GM20431 (cell line): ENCODE measurements around the gene C1RL.

Source experiments
- in situ Hi-C: fragments of 300-500 bp; cut with MseI, MboI; formaldehyde crosslinking; loops from one replicate; pipeline ENCODE4 v1.15.0; 2020; ENCODE audit warnings: low sequenced_read_pairs; ENCODE audit not compliant: unreplicated experiment

Gene C1RL

DNA sequence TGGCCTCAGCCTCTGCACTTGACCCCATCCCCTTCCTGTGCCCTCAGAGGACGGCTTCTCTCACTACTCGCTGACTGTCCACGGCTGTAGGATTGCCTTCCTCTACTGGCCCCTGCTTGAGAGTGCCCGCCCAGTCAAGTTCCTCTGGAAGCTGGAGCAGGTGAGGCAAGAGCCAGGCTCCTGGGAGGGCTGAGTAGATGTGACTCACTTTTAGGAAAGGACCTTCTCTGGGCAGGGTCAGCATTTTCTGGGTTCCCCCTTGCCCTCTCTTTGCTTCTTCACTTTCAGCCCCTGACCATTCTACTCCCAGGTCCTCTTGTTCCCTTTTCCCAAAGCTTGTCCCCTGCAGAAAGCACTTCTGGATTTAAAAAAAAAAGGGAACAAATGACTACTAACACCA lies 28.9 kb upstream of the C1RL start:
- in situ Hi-C loops = no loop called here

DNA sequence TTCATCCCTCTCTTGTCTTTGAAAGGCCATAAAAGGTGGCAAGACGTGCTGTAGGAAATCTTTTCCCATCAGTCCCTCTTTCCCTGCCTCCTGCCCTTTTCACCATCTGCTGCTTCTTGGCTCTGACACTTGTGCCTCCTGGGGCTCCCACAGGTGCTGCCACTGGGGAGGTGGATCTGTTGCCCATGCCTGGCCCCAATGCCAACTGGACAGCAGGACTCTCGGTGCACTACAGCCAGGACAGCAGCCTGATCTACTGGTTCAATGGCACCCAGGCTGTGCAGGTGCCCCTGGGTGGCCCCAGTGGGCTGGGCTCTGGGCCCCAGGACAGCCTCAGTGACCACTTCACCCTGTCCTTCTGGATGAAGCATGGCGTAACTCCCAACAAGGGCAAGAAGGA lies 27.7 kb upstream of the C1RL start:
- in situ Hi-C loops = no loop called here

DNA sequence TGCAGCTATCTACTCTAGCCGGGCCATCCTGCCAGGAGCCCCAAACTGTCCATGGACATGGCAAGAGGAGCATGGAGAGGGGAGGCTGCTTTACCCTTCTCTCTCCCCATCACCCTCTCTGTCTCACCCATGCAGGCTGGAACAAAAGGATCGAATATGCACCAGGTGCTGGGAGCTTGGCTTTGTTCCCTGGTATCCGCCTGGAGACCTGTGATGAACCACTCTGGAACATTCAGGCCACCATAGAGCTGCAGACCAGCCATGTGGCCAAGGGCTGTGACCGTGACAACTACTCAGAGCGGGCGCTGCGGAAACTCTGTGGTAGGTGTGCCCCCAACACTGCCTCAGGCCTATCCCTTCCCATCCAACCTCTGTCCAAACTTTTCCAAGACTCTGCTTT lies 27.1 kb upstream of the C1RL start:
- in situ Hi-C loops = no loop called here

DNA sequence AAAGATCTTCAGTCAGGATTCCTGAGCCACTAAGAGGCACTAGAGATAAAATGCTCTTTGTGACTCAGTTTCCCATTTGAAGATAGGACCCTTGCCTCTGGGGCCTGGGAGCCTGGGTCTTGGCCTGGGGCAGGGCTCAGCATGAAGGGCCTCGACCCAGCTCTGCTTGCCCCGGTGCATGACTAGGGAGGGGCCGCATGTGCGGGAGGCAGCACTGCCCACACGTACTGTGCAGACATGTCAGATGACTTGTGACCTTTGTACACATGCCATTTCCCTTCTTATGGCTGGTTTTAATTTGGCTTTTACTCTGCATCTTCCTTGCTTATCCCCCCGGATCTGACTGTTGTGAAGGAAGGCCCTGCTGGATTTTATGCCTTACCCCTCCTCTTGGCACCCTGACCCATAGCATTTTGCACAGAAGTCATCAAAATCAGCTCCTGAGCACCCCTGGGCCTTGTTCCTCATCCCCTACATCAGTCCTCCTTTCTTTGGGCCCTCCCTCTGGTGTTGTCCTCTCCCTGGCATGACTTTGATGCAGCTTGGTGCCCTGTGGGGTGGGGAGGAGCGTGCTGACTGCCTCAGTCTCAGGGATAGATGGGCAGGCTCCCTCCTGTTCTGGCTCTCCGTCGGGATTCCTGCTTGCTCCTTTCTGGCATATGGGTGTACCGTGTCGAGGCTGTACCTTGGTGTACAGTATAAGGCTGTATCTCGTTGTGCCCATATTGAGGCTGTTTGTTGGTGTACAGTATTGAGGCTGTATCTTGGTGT lies 25.6 kb upstream of the C1RL start:
- in situ Hi-C loops = no loop called here

DNA sequence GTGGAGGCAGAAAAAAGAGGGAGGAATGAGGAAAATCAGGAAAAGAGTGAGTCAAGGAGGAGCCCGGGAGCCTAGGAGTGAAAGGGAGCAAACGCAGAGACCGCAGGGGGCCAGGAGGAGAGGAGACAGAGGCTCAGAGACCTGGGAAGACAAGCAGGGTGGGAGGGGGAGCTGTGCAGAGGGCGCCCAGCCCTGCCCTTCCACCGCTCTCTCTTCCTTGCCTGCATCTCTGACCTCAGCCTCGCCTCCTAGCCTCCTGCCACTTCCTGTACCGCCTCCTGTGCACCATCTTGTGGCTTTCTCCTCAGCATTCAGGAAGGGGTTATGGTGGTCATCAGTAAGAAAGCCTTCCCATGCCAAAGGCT lies 22.5 kb upstream of the C1RL start:
- in situ Hi-C loops = no loop called here

DNA sequence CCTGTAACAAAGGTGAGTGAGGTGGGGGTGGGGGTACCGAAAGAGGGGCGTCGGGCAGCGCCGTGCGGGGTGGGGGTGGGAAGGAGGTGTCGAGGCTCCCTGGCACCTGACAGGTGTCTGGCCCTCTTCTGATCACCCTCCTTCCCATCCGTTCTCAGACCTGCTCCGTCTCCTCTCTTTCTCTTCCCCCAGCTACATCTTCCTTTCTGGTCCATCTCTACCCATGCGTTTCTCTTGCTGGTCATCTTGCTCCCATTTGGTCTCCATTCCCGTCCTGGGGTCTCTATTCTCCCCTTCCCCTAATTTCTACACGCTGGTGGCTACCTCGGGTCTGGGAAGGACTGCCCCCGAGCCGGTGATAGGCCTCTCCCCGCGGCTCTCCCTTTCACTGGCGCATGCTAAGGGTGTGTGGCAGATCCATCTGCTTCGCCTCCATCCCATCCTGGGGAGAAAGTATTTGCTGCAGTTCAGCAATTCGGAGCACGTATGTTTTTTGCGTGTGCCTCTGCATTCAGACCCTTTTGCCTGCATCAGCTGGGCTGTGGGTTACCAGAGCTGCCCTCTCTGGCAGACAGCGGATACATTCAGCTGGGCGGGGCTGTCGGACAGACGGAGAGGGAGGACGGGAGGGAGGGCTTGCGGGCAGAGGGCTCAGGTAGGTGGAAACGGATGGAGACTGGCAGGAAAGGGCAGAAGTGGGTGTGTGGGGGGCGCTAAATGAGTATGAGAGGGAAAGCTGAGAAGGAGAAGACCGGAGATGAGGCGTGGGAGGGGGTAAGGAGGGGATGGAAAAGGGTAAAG lies 21.9 kb upstream of the C1RL start:
- in situ Hi-C loops = no loop called here

DNA sequence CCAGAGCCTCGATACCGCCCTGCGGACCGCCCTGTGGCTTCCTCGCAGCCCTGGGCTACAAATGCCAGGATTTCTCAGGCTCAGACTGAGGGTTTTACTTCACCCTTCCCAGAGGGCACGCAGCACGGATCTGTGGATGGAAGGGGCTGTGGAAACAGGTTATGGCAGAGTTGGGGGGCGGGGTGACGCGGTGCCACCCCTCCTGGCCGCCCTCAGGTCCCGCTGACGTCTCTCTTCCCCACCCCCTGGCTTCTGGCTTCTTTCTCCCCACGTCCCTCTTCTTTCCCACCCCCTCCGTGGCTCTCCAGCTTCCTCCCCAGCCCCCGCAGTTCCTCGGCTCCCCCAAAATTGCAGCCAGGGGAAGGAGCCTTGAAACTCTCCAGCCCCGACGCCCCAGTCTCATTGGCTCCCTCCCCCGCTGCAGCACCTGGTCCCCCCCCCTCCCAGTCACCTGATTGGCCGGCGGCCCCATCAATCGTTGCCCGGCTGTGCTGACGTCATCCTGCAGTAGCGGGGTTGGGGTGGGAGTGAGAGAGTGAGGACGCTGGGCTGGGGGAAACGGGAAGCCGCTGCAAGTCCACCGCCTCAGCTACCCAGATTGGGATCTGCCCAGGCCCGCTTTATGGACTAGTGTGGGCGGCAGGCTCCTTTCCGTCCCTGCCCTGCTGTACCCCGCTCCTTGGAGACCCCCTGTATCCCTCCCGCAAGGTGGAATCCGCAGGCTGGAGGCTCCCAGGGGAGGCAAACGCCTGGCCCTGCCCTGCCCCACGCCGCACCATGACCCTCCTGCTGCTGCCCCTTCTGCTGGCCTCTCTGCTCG lies 21.1 kb upstream of the C1RL start, which contains the start of gene CLSTN3:
Gene CLSTN3 (plus strand): TSS at position 500 of the 820 bp plus-strand sequence. CDS start 278 bp downstream, at position 778.
- in situ Hi-C loops = no loop called here

DNA sequence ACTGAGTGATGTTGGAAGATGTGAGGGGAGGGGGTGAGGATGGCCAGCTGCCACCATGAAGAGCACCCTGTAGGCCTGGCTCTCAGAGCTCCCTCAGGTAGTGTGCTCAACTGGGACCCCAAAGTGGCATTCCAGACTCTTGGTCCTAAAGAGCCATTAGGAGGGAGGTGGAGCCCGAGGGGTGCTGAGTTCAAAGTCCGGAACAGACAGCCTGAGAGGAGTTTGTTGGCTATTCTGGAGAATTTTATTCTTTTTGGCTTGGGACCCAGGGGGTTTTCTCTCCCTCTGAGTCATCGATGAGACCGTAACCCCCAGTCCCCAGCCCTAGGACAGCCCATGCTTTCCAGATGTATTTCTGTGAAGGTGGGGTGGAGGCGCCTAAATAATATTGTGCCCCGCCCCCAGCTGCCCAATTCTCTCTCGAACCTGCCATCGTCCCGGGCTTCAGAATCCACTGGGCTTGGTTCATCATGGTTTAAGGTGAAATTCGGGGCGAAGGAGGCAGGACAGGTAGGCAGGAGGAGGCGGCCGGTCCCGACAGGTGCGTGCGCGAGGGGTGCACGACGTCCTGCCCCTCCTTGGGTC lies 20.4 kb upstream of the C1RL start:
- in situ Hi-C loops = no loop called here

DNA sequence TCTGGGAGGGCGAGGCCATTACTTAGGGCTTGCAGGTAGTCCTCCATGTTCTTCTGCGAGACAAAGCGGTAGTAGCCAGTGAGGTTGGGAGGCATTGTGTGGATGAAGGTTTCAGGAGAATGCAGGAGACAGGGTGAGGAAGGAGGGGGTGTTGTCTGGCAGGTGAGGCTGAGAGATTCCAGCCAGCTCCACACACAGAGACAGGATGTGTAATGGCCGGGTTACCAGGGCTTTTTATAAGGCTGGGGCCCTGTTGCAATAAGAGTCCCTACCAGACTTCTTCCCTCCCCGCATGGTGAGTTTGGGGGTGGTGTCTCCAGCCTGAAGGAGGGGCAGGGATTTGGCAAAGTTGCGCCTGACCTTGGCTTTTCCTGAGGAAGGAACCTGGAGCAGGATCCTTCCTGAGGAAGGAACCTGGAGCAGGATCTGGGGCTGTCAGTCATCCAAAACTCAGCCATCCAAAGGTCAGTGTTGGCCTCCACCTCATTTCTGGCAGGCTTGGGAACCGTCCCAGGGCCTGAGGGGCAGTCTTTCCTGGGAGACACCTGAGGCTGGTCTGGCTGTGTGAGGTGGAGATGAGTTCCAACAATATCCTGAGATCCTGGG lies 19.8 kb upstream of the C1RL start, which contains the start of gene RBP5:
Gene RBP5 (minus strand): TSS at position 209 of the 606 bp plus-strand sequence. CDS start 114 bp downstream, at position 95.
- in situ Hi-C loops = no loop called here

DNA sequence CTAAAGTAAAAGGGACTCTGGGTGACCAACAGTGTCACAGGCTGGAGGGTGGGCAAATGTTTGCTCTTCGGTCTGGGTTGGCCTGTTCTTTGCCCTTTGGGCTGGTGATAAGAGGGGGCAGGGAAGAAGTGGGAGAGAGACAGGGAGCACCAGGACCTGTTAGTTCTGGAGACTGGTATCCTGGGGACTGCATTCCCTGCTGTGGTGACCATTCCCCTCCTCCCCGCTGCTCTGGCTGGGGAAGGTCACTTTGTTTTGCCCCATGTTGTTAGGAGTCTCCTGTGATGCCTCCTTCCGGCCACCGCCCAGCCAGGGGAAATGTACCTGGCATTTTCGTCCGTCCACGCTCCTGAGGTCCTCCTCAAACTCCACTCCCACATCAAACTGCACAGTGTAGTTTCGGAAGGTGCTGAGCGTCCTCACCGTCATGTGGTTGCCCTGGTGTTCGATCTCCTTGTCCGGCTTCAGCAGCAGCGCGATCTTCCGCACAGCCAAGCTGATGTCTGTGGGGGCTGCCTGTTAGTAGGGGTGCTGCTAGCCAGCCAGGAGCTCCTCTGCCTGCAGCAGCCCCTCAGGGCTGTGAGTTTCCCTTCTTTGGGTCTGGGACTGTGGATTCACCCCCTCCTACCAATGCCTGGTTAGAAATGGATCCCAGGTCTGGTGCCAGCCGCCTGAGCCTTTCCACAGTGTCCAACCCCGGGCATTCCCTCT lies 19.1 kb upstream of the C1RL start:
- in situ Hi-C loops = no loop called here

DNA sequence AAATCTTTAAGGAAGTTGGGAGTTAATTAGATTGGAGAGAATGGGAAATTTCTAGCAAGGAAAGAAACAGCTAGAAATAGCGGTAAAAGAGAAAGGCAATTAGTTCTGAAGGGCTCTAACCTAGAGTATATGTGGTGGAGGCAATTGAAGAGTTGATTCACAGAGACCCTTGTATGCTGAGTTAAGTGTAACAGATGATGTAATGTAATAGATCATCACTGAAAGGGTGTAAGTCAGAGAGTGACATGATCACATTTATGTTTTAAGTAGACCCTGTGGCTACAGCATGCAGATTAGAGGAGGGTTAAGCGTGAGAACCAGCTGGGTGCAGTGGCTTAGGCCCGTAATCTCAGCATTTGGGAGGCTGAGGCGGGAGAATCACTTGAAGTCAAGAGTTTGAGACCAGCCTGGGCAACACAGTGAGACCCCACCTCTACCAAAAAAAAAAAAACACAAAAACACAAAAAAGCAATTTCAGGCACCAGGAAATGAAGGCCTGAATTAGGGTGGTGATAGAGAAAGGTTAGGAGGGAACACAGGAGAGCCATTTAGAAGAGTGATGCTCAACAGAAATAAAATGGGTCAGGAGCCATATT lies 16.7 kb upstream of the C1RL start:
- in situ Hi-C loops = no loop called here

DNA sequence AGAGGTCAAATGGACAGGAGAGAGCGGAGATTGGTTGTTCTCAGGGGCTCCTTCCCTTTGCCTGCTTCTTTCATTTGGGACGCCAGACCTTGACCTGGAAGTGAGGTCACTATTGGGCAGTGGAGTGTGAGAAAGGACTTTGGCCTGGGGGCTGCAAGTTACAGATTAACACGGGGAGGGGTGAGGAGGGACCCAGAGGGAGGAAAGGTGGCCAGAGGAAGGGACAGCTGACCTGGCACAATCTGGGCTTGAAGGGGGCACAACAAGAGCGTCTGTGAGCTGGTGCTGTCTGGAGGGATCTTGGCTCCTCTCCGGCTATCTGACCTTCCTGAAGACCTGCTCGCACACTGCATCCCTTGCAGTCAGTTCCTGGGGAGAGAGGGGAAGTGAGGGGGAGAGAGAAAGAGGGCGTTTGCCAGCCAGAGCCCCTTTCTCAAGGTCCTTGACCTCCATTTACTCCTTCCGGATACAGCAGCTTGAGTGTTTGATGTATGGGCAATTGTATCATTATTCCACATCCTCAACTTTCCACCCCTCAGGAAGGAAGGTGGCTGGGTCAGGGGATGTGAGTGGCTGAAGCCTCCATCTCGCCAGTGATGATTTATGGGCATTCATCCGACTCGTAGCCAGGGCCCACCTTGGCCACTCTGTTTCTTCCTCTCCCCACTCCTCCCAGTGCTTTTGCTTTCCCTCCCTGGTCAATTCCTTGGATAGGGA lies 14.9 kb upstream of the C1RL start:
- in situ Hi-C loops = no loop called here

DNA sequence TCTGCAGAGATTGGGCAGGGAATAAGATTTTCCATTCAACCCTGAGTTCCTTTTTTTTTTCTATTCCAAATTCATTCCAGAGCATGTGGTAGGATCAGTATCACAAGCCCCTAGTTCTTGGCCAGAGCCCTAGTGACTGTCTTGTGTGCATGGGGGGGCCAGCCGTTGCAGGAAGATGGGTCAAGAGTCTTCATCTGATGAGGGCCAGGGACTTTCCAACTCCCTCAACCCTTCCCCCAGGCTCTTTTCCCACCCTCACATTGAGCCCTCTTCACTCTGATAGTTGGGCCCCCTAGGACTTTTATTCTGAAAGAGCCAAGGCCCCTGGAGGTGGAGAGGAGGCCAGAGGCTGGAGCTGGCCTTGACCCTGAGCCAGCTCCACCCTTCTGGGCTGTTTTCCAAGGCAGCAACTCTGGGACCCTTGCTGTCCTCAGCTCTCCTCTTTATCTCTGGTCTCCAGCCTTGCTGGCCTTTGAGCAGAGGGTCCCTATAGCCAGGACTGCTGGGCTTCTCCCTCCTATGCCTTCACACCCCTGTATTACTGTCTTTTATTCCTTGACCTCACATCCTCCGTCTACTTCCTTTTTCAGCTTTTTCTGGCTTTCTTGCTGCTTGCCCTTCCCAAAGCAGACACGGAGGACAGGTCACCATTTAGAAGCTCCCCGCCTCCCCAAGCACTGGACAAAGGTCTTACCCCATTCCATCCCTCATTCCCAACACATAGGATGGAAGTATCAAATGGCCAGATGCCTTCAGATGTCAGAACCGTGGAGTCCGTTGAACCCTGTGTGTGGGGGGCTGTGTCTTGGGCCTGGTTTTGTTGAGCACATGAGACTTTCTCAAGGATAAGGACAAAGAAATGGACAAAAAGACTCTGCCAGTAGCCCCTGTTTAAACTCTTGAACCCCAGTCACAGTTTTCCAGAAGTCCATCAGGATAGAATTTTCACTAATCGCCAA lies 14.1 kb upstream of the C1RL start:
- in situ Hi-C loops = no loop called here

DNA sequence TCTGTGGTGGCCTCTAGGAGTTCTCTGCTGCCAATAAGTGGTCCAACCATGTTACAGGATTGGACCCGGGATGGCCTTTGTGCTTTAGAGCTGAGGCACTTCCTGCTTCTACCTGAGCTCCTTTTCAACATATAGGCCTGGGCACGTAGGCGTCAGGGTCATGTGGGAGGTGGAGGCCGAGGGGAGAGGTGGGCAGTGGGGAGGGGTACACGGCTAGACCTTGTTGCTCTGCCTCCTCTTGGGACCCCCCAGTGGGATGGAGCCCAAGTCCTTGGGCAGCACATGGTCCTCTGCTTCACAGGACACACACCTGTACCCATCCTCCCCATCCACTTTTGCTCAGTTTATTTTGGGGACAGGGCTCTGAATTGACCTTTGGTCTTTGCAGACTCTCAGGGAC lies 12.3 kb upstream of the C1RL start:
- in situ Hi-C loops = no loop called here

DNA sequence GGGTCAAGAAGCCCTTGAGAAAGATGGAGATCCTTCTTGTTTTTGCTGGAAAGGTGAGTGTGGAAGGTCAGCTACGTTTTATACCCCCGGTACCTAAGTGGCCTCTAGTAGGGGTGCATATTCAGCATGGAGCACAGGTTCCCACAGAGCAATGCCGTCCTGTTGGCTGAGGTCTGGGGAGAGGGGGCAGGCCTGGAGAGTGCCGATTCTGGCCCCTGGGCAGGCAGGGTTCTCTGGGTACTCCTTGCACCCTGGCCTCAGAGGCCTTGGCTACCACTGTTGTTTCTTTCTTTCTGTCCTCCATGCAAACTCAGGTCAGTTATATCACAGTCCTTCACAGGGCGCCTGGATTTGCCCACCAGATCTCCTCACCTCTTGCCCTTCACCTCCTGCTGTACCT lies 11.2 kb upstream of the C1RL start:
- in situ Hi-C loops = no loop called here

DNA sequence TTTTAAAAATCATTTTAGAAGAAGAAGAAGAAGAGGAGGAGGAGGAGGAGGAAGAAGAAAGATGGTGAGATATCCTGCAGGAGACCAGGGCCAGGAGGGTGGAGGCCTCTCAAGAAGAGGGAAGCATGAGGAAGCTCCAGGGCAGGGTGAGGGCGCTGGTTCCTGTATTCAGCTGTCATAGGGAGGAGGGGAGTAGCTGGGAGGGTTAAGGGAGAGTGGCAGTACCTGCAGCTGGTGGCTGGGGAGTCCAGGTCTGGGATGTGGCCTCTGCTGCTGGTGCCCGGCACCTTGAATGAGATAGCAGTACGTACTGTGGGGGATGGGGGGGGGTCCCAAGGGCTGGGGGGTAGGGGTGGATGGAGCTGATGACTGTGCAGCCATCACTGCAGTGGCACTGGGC lies 9.9 kb upstream of the C1RL start:
- in situ Hi-C loops = no loop called here

DNA sequence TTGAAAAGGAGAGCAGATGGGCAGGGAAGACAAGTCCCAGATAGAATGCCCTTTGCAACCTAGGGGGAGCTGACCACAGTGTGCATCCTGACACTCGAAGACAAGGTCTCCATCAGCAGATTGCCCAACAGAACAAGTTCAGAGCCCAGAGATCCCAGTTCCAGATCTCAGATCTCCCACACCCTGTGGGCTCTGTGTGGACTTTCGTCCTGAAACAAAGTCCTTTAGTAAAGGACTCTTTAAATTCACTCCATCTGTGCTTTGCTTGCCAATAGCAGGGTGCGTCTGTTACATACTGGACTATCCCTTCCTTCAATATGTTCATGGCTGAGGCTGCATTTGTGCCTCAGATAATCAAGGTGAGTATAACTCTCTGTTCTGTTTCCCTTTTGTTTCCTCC lies 8.7 kb upstream of the C1RL start:
- in situ Hi-C loops = no loop called here
